ENCODE results near the gene PTCSC3.
A peak's percentile ranks its signal among the peaks of the same experiment; 100 is the strongest.
"Not testable (repeated sequence)": the region's sequence is repeated elsewhere in the genome, so short reads cannot be mapped to it uniquely, and the experiment has no call there.

Gene PTCSC3

DNA sequence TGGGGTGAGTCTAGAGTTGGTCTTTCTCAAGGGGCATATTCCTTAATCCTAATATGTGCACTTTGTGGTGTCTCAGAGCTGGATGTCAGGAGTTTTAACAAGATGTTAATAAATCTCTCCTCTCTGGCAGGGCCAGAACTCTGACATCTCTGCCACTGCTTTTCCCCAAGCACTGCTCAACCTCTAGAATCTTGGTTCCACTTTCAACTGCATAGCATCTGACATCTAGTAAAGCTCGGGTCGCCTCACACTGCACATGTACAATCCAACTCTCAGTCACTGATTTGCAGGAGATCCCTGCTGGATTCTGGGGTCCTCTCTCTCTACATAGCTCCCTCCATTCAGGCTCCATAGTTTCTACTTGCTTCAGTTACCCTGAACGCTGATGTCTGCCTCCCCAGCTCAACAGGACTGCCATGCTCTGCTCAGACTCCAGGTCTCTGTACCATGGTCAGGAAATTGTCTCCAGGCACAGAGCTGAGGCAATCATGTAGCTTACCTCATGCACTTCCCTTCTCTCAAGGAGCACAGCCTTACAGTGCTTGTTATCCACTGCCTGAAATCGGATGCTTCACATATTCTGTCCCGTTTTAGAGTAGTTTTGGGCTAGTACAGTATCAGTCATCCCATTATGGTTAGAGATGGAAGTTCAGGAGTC, 1.6 kb downstream of the PTCSC3 start:
- DNase-seq (ENCODE audit: insufficient read length, low spot score) (no peak), FAIRE-seq (no peak)

DNA sequence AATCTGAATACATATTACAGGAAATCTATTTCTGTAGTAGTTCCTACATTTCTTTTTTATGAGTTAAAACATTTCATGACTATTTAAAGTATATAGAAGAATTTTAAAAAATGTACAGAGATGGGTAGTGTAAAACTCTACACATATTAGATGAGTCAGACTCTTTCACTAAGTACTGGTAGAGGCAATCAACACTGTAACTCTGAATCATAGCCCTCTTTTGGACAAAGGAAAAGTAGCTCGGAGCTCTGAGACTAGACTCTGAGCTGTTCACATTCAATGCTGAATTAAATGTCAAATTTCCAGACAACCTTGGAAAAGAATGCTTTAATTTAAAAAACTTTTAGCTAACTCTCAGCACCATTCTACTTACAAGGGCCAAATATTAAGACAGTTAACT, 3.4 kb downstream of the PTCSC3 start:
- DNase-seq (ENCODE audit: insufficient read length, low spot score) (no peak), FAIRE-seq (no peak)

DNA sequence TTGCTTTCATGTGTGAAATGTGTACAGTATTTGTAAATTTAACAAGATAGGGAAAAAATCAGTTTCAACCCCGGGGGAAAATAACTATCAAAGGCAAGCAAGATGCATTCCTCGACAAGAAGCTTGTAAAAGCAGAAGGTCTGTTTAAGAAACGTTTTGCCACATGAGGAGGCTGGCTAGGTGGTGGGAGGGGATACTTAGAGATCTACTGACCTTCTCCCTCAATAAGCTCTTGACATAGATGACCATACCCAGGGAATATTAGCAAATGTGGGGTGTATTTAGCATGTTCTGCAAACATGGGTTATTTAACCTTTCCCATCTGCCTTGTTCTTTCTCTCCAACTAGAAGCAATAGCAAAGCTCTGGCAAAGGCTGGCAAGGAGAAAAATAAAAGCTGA, 4.9 kb downstream of the PTCSC3 start:
- no peak for FAIRE-seq
- no peak for DNase-seq (ENCODE audit: insufficient read length, low spot score)

DNA sequence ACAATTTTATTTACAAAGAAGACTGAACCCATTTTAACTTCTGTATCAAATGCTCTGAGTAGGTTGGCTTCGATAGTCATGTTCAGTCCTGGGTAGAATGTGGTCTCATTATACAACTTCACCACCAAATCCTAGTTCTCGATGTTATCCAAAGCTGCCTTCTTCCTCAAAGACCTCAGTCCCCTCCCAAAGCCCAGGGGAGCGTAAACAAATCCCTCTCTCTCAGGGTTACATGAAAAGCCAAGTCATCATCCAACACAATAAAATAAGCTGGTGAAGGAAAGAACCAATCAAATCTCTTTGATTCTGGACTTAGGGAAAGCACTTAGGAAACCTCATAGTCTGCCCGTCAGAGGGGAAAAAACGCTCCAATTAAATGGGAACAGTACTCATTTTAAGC, 9.1 kb downstream of the PTCSC3 start:
- DNase-seq (ENCODE audit: insufficient read length, low spot score) (no peak), FAIRE-seq (no peak)

DNA sequence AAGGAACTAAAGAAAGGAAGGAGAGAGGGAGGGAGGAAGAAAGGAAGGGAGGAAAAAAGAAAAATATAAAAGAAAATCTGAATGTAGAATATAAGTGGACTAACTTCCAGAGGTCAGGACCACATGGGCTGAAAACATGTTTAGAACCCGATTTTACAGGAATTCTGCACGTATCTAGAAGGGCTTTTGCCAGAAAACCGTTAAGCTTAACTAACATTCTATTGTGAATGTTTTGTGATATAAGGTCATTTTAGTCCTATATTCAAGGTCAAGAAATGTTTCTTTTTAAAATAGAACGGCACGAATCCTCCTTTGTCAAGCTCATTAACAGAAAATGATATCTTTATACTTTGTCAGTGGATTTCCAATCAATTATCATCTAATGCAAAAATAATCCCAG, 13.1 kb downstream of the PTCSC3 start:
- DNase-seq (ENCODE audit: insufficient read length, low spot score) (no peak), FAIRE-seq (no peak)

DNA sequence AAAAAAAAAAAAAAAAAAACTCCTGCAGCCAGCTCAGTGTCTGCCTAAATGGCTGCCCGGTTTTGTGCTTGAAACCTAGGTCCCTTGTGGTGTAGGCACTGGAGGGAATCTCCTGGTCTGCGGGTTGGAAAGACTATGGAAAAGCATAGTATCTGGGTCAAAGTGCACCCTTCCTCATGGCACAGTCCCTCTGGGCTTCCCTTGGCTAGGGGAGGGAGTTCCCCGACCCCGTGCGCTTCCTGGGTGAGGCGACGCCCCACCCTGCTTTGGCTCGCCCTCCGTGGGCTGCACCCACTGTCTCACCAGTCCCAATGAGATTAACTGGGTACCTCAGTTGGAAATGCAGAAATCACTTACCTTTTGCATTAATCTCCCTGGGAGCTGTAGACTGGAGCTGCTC, 14.3 kb downstream of the PTCSC3 start:
- FAIRE-seq (no peak), DNase-seq (ENCODE audit: insufficient read length, low spot score) (no peak)

DNA sequence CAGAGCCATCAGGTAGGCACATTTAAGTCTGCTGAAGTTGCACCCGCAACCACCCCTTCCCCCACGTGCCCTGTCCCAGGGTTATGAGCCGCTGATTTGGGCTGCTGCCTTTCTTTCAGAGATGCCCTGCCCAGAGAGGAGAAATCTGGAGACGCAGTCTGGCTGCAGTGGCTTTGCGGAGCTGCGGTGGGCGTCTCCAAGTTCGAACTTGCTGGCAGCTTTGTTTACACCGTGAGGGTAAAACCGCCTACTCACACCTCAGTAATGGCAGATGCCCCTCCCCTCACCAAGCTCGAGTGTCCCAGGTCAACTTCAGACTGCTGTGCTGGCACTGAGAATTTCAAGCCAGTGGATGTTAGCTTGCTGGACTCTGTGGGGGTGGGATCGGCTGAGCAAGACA, 14.7 kb downstream of the PTCSC3 start:
- DNase-seq (ENCODE audit: insufficient read length, low spot score) = no peak
- no peak for FAIRE-seq

DNA sequence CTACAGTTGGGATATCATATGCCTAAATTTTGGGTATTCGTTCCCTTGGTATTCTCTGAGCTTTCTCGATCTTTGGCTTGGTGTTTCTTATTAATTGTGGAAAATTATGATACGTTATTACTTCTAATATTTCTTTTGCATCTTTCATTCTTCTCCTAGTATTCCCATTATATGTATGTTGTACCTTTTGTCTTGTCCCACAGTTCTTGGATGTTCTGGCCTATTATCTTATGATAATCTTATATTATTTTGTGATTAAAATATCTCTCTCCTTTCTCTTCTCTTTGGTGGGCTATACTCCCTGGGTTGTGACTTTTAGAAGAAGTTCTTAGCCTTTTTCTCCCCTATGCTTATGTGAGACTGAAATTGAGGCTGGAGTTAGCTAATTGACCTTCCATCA, 25.2 kb downstream of the PTCSC3 start:
- no peak for FAIRE-seq
- DNase-seq (ENCODE audit: insufficient read length, low spot score) = no peak

DNA sequence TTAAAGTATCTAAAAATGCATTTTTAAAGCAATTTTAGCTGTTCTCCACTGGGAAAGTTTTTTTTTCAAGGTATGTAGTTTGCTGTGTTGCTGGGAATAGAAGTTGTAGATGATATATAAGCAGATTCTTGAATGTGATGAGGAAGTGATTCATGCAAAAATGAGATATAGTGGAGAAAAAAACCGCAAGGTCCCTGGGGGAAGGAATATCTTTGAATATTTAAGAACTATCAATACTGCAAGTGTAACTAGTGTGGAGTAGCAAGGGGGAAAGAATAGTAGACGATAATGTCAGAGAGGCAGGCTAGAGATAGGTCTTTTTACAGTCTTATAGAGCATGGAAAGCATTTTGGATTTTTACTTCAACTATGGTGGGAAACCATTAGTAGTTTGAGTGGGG, 42.5 kb downstream of the PTCSC3 start:
- FAIRE-seq (no peak), DNase-seq (ENCODE audit: insufficient read length, low spot score) (no peak)

DNA sequence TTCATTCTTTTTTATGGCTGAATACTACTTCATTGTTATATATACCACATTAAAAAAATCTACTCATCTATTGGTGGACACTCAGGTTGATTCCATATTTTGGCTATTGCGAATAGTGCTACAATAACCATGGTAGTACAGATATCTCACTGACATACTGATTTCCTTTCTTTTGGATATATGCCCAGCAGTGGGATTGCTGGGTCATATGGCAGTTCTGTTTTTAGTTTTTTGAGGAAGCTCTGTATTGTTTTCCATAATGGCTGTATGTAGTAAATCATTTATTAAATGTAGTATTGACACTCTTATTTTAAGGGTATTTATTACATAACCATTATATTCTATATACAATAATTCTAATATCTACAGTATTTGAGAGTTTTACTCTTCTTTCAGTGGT, 43.7 kb downstream of the PTCSC3 start:
- FAIRE-seq (no peak), DNase-seq (ENCODE audit: insufficient read length, low spot score) (no peak)

DNA sequence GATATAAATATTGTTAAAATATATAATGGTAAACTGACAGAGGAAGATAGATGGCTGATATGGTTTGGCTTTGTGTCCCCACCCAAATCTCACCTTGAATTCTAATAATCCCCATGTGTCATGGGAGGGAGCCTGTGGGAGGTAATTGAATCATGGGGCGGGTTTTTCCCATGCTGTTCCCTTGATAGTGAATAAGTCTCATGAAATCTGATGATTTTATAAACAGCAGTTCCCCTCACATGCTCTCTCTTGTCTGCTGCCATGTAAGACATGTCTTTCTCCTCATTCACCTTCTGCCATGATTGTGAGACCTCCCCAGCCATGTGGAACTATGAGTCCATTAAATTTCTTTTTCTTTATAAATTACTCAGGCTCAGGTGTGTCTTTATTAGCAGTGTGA, 46.3 kb downstream of the PTCSC3 start:
- DNase-seq (ENCODE audit: insufficient read length, low spot score) = no peak
- no peak for FAIRE-seq

DNA sequence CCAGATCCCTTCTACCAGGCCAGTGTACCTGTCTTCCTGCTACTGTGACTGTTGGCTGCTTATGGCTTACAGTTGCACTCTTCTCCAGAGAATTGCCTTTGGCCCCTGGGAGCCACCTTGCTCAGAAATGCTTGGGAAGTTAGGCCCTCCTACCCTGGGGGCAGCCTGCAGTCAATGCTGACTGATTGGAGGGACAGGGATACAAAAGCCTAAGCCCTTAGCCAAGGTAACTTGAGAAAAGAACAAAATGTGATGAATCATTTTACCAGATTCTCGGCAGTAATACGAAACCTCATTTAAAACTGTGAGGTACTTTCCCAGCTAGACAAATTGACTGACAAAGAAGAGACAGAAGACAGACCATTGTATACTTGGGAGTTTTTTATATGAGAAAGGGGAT, 47.3 kb downstream of the PTCSC3 start:
- DNase-seq (ENCODE audit: insufficient read length, low spot score) (no peak), FAIRE-seq (no peak)

DNA sequence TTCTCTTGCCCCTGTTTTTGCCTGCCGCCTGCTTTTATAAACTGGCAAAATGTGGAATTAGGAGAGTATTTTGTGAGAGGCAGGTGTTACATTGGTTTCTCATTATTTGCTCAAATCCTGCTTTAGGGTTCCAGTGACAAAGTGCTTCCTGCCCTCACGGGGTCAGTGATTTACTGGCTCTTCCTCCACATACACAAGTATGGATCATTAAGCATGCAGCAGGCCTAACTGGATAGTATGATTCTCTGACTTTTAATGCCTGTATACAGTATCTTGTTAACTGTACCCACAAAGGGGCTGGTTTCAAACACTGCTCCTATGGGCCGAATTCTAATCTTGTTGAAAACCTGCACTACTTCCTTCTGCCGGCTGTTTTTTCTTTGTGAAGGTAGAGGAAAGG, 63.2 kb downstream of the PTCSC3 start:
- FAIRE-seq (no peak), DNase-seq (ENCODE audit: insufficient read length, low spot score) (no peak)

DNA sequence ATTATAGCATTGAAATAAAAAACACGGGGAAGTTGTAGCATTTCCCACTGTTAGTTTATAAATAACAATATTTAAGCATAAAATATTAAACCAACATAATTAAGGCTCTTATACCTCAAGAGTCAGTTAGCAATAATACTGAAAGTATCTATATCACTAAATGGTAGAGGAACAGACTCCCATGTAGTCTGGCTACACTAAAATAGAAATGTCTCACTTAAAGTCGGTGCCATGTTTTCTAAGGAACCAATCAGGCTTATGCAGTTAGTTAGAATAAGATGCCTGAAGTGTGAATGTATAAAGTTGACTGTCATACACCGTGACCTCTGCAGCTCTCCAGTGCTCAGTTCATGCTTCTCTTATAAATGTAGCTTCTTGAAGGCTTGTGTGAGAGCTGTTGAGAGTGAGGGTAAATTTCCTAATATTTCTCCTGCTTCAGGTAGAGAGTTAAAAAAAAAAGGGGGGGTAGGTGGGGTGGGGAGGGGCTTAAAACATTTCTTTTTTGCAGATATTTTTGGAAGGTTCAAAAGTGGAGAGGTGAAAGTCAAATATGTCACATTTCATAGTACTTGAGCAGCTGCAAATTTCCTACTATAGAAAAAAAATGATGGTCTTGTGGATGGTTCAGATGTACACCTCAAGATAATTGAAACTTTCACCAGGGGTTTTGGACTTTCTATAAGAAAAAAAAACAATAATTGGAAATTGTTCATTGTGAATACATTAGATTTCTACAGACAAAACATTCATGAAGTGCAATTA, 64.5 kb downstream of the PTCSC3 start:
- DNase-seq (ENCODE audit: insufficient read length, low spot score) (no peak), FAIRE-seq (no peak)

DNA sequence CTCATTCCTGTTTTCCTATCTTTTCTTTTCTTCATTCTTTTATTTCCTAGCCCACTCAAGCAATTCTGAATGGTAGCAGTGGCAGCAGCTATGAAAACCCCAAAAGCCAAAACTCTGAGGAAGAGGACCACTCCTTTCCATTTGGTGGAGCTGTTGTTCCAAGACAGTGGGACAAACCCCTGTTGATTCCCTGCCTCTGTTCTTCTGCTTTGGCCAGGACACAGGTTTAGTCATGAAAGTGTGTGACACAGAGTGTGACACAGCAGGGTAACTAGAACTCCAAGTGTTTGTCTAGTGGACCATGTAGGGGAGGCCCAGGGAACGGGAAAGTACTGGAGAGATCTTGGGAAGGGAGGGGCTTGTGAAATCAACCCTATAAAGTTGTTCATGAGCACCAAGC, 71.1 kb downstream of the PTCSC3 start:
- DNase-seq (ENCODE audit: insufficient read length, low spot score) = no peak
- no peak for FAIRE-seq

DNA sequence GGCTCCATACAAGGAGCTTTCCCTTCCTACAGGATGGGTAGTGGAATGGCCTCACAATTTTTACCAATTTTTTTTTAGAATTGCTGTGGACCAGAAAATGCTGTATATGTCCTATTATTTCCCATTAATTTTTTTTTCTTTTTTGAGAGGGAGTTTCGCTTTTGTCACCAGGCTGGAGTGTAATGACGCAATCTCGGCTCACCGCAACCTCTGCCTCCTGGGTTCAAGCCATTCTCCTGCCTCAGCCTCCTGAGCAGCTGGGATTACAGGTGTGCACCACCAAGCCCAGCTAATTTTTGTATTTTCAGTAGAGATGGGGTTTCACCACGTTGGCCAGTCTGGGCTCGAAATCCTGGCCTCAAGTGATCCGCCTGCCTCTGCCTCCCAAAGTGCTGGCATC, 72.3 kb downstream of the PTCSC3 start:
- not testable (repeated sequence) for FAIRE-seq; DNase-seq (ENCODE audit: insufficient read length, low spot score)

DNA sequence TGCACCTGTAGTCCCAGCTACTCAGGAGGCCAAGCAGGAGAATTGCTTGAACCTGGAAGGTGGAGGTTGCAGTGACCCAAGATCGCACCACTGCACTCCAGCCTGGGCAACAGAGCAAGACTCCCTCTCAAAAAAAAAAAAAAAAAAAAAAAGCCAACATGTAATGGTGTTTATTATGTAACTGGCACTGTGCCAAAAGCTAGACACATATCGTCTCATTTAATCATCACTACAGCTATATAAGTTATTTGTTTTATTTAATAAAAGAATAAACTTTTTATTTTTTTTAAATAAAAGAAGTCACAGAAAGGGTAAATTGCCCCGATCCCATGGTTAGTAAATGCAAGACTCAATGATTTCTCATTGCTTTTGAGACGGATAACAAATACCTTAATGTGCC, 76.9 kb downstream of the PTCSC3 start:
- FAIRE-seq = no peak
- no peak for DNase-seq (ENCODE audit: insufficient read length, low spot score)

DNA sequence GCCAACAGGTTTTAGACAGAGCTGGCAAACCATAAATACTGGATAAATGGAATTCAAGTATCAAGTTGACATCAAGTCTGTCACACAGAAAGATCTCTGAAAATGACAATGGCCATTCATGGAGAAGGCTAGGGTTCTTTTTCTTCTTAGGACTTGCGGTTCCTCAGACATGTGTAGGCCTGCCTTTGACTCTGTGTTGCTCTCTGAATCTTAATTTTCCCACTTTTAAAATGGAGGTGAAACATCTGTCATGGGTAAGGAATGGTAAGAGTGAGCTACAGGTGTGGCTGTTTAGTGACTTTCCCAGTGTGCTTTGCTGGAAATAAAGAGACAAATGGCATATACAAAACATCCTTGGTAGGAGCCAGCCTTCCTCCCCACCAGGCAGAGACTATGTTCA, 79.2 kb downstream of the PTCSC3 start:
- DNase-seq (ENCODE audit: insufficient read length, low spot score) = no peak
- FAIRE-seq = no peak

DNA sequence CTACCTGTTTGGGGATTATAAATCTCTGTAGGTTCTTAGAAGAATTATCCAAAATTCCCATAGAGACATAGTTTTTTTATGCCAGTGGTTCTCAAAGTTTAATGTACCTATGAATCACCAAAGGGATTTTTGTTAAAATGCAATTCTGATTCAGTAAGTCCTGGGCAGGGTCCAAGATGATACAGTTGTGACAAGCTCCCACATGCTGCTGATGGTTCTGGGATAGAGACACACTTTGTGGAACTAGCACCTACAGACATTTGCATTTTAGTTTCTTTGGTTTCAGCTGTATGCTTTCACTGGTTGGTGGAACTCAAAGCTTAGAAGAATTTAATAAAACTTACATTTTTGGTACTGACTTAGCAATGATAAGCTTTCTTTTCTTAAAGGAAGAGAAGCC, 80.4 kb downstream of the PTCSC3 start:
- no peak for DNase-seq (ENCODE audit: insufficient read length, low spot score)
- FAIRE-seq = no peak

DNA sequence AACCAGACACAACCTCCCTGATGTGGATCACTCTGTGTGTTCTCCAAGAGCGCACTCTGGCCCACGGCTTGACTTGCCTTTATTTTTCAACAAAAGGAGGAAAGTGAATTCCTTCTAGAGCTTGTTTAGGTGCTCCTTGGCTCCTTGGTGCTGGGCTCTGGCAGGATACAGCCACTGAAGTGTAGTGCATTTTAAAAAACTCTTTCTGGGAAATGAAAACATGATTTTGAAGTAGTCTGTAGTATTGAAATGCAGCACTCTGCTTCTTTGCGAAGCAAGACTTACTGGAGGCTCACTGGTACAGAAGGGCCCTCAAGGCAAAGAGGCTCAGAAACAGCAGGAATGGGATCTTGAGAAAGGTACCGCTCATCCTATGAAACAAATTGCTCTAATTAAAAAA, 81.6 kb downstream of the PTCSC3 start:
- FAIRE-seq (no peak), DNase-seq (ENCODE audit: insufficient read length, low spot score) (no peak)

DNA sequence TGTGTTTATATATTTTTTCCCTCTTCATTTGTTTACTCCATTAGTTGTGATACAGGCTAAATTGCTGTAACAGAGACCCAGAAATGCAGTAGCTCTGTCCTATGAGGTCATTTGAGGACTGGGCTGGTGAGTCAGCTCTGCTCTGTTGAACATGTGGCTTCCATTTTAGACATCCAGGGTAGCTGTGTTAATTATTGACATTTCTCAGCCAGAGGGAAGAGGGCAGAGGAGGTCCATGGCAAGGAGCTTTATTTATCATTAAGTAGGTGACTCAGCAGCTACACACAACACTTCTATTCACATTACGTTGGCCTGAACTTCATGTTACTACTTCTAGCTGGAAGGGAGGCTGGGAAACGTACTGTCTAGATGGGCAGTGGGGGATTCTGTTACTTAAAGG, 85.4 kb downstream of the PTCSC3 start:
- FAIRE-seq = peak; percentile 61
- DNase-seq (ENCODE audit: insufficient read length, low spot score) = peak; percentile 4

DNA sequence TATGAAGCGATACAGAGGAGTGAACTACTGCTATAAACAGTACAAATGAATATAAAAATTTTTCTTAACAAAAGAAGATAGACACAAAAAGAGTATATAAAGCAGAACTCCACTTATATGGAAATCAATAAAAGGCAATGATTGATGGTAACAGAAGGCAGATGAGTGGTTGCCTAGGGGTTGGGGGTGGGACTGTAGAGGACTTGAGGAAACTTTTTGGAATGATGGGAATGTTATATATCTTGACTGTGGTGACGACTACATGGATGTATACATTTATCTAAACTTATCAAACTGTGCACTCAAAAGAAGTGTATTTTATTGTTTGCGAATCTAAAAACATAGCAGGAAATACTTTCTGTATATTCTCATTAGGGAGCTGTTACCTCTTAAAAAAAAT, 89.1 kb downstream of the PTCSC3 start:
- DNase-seq (ENCODE audit: insufficient read length, low spot score) = no peak
- FAIRE-seq = no peak

Data from GM19239 (cell line).